Raji (cell line): Measurements from ENCODE around the gene ITIH4.

ENCODE experiments used
- POLR2A ChIP-seq: IDR thresholded peaks from 2 replicates; pipeline ENCODE4 v1.6.1; 2011; ENCODE audit warnings: low read depth, low read length, control low read depth; ENCODE audit not compliant: insufficient read depth

The ITIH4 gene

DNA sequence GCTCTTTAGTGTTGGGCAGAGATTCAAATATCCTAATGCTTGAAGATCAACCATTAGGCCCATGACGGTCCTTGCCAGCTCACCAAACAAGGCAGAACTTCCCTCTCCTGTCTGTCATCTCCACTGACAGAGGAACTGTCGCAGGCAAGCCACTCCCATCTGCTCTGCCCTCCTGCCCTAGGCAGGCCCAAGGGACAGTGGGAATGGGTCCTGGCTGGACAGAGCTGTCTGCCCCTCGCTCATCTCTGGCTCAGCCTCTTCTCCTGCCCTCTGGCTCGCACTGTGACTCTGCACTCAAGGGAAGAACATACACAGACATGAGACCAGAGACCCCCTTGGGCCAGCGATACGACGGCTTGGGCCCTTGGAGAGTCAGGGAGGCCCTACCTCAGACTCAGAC is 12.0 kb upstream of the ITIH4 start:
- no peak for TF ChIP-seq POLR2A

GRCh38 chr3:52841981-52842340 is 11.5 kb upstream of the ITIH4 start:
- no peak for TF ChIP-seq POLR2A

GRCh38 chr3:52841211-52841980 is 10.9 kb upstream of the ITIH4 start:
- no peak for TF ChIP-seq POLR2A

GRCh38 chr3:52839892-52840545 is 9.5 kb upstream of the ITIH4 start:
- no peak for TF ChIP-seq POLR2A

GRCh38 chr3:52839268-52839575 is 8.8 kb upstream of the ITIH4 start:
- TF ChIP-seq POLR2A = no peak

DNA sequence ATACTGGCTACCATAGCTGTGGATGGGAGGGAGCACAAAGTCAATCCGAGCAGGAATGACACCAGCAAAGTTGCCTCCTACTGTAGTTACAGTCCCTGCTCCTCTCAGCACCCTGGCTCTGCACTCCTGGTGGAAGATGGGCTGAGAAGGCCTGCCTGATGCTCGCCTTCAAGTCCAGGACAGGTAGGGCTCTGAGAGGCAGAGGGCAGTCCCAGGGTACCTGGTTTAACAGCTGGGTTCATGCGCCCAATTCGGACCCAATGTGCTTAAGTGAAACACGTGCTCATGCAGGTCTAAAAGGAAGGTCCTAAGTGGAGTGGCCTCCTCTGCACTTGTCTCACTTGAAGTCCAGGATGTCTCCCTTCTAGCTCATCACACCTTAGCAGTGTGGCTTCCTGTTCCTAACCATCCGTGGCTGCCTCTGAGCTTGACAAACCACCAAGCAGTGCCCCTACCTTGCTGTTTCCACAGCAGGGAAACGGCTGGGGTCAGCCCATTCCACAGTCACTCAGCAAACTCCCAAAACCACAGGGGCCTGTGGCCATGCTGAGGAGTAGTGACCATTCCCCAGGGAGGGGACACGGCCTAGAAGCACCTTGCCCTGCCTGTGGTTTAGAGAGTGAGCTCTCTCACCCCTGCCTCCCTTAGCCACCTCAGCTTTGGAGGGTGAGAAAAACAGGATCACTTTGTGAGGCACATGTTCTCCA is 8.2 kb upstream of the ITIH4 start:
- TF ChIP-seq POLR2A = no peak

GRCh38 chr3:52836986-52837385 is 6.5 kb upstream of the ITIH4 start:
- no peak for TF ChIP-seq POLR2A

GRCh38 chr3:52836471-52836845 is 6.0 kb upstream of the ITIH4 start:
- no peak for TF ChIP-seq POLR2A

DNA sequence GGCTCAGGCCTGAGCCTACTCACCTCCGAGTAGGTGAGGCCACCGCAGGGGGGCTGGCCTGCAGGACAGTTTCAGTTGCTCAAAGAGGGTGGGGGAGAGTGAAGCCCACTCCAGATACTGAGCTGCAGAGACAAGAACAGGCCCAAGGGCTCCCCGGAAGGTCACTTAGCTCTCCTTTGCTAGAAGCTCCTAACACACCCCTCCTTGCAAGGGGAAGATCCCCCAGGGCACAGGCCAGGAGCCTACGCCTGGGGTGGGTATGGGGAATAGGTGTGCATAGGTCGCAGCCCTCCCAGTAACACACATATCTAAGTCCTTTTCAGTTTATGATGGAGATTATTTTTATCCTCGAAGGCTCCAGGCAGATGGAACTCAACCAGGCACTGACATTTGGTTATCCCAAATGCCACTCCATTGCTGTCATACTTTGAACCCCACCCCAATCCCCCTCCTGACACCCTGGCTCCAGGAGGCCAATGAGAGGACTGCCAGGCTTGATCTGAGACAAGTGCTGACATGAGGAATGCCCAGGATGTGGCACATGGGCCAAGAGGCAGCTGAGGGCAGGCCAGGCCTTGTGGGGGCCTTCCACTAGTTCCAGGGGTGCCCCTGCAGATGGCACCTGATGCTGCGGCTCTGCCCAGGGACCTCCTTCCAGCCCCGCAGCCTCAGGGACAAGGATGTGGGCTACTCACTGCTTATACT is 5.4 kb upstream of the ITIH4 start:
- TF ChIP-seq POLR2A = no peak

- no peak for TF ChIP-seq POLR2A
These were observed 4.5 kb upstream of the ITIH4 start, which contains the start of gene MUSTN1 for GRCh38 chr3:52834871-52835501. TSS of gene MUSTN1 (minus strand) at chr3:52835019. CDS start at chr3:52834948, 71 bp downstream.

DNA sequence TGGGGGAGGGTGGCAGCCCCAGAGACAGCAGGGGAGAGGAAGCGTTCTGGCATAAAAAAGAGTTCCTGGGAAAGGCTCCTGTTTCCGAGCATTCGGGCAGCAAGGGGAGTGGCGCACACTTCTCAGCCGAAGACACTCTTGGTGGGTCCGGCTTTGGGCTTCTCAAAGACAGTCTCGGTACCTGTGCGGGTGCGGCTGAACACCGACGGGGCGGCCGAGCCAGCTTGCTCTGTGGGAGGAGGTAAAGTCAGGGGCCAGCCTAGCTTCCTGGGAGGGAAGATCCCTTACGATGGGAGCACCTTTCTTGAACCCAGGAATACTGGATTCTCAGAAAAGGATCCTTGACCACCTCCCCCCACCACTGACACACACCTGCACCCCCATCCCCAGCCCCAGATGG is 2.7 kb upstream of the ITIH4 start:
- TF ChIP-seq POLR2A = no peak

- TF ChIP-seq POLR2A = no peak
These were observed 1.2 kb upstream of the ITIH4 start for GRCh38 chr3:52831500-52832301.

- no peak for TF ChIP-seq POLR2A
These were observed 487 bp downstream of the ITIH4 start for GRCh38 chr3:52829906-52830463.

DNA sequence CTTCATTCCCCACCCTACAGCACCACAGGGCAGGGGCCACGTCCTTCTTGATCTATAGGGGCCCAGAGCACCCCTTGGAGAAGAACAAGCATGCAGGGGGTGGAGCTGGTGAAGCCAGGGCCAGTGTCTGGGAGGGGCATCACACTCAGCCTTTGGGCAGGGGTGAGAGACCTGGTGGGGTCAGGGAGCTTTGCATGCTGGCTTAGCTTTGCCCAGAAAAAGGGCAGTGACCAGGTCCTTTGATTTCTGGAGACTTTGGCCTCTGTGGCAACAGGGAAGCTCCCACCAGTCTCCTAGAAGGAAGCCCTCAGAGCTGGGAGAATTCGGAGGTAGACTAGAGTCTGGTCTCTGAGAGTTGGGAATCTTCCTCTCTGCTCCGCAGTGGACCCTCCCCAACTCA is 990 bp downstream of the ITIH4 start:
- TF ChIP-seq POLR2A = no peak
